ENCODE data around the gene PIR. TPM values are rescaled to one million over a fixed set of nuclear protein-coding genes. Genes with fewer than 3 reads are reported as not detected.
A peak's percentile ranks its signal among the peaks of the same experiment; 100 is the strongest.

PIR gene
- polyA plus RNA-seq, 4 donors, result 3.9 to 13.4 (median 11.3) TPM

DNA sequence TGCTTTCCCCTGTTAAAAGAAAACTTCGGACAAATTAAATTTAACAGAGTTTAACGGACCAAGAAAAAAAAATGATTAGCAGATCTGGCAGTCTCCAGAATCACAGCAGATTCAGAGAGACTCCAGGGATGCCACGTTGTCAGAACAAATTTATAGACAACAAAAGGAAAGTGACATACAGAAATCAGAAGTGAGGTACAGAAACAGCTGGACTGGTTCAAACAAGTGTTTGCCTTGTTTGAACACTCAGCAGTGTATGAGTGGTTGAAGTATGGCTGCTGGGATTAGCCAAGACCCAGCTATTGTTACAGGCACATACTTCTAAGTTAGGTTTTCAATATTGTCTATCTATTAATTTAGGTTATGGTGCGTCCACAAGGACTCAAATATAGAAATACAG lies 19.1 kb downstream of the PIR start:
- Histone ChIP-seq H3K4me1 (ENCODE audit: control insufficient read depth in 3 of 3, insufficient read depth in 2 of 3, low read depth in 1 of 3, low read length in 2 of 3) (no peaks in the 10 kb centered on the region), H3K27ac (ENCODE audit: low read depth in 1 of 3, low read length in 2 of 3) (no peak overlapping the region), H3K4me3 (ENCODE audit: low read depth in 1 of 3, low read length in 3 of 3) (no peak overlapping the region), H3K36me3 (ENCODE audit: control insufficient read depth in 3 of 3, insufficient read depth in 2 of 3, low read depth in 1 of 3, low read length in 3 of 3) (no peaks in the 10 kb centered on the region), H3K27me3 (ENCODE audit: control insufficient read depth in 3 of 3, insufficient read depth in 3 of 3, low read length in 3 of 3) (no peaks in the 10 kb centered on the region), H3K9me3 (ENCODE audit: control insufficient read depth in 2 of 2, insufficient read depth in 1 of 2, low read depth in 1 of 2, low read length in 1 of 2) (no peaks in the 10 kb centered on the region)
- WGBS, 3 donors, result 86 to 93% (median 89%) methylated on average over 4 of the region's 4 CpGs
- no peak for DNase-seq
- FAIRE-seq, result no peak

DNA sequence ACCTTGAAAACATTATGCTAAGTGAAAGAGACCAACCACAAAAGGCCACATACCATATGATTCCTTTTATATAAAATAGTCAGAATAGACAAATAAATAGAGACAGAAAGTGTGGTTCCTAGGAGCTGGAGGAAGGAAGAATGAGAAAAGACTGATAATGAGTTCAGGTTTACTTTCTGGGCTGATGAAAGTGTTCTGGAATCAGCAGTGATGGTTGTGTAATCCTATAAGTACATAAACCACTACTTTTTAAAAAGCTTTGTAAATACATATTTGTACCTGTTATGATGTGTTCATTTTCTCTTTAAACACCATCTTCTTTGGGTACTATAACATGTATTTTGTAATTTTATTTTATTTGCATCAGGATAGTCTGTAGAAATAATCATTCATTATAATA lies 20.6 kb downstream of the PIR start:
- Histone ChIP-seq H3K36me3 (ENCODE audit: control insufficient read depth in 3 of 3, insufficient read depth in 2 of 3, low read depth in 1 of 3, low read length in 3 of 3) (no peaks in the 10 kb centered on the region), H3K27ac (ENCODE audit: low read depth in 1 of 3, low read length in 2 of 3) (no peak overlapping the region), H3K4me3 (ENCODE audit: low read depth in 1 of 3, low read length in 3 of 3) (no peak overlapping the region), H3K4me1 (ENCODE audit: control insufficient read depth in 3 of 3, insufficient read depth in 2 of 3, low read depth in 1 of 3, low read length in 2 of 3) (no peaks in the 10 kb centered on the region), H3K9me3 (ENCODE audit: control insufficient read depth in 2 of 2, insufficient read depth in 1 of 2, low read depth in 1 of 2, low read length in 1 of 2) (no peaks in the 10 kb centered on the region), H3K27me3 (ENCODE audit: control insufficient read depth in 3 of 3, insufficient read depth in 3 of 3, low read length in 3 of 3) (no peaks in the 10 kb centered on the region)
- no peak for DNase-seq
- peak; percentile 55 for FAIRE-seq

DNA sequence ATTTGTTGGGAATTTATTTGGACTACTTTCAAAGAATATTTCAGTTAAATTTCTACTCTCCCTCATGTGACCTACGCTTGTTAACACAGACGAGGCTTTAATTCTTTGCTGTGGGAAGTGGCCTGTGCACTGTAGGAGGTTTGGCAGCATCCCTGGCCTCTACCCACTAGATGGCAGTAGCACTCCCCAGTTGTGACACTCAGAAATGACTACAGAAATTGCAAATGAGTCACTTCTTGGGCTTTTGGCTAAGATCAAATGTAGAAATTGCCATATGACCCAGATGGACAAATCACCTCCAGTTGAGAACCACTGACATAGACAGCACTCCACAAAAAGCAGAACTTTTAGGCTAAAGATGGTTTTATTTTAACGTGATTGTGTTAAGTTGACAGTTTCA lies 22.1 kb downstream of the PIR start:
- no peak for FAIRE-seq
- Histone ChIP-seq H3K27me3 (ENCODE audit: control insufficient read depth in 3 of 3, insufficient read depth in 3 of 3, low read length in 3 of 3) (peaks cover 0 to 3% (median 0%) of the 10 kb centered on the region in 3 donors), H3K9me3 (ENCODE audit: control insufficient read depth in 2 of 2, insufficient read depth in 1 of 2, low read depth in 1 of 2, low read length in 1 of 2) (no peaks in the 10 kb centered on the region), H3K27ac (ENCODE audit: low read depth in 1 of 3, low read length in 2 of 3) (no peak overlapping the region), H3K4me3 (ENCODE audit: low read depth in 1 of 3, low read length in 3 of 3) (no peak overlapping the region), H3K4me1 (ENCODE audit: control insufficient read depth in 3 of 3, insufficient read depth in 2 of 3, low read depth in 1 of 3, low read length in 2 of 3) (no peaks in the 10 kb centered on the region), H3K36me3 (ENCODE audit: control insufficient read depth in 3 of 3, insufficient read depth in 2 of 3, low read depth in 1 of 3, low read length in 3 of 3) (no peaks in the 10 kb centered on the region)
- WGBS, 3 donors, result 20 to 28% (median 28%) methylated on average over 3 of the region's 3 CpGs
- peak; percentile 59 to 62 for DNase-seq

DNA sequence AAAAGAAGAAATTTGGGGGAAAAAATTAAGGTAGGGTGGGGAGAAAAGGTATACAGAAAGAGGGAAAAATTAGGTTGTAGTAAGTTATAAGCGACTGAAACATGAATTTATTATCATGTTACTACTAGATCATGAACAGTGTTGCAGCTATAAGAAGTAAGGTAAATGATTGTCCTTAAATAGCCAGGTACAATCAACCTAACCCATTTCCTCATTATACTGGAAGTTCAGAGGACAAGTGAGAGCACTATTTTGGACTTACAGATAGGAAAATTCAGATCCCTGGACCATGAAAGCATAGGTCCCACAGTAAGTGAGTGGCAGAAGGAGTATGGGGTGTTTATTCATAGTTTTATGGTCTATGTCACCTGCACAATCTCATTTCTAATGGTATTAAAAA lies 23.5 kb downstream of the PIR start:
- Histone ChIP-seq H3K36me3 (ENCODE audit: control insufficient read depth in 3 of 3, insufficient read depth in 2 of 3, low read depth in 1 of 3, low read length in 3 of 3) (no peaks in the 10 kb centered on the region), H3K4me3 (ENCODE audit: low read depth in 1 of 3, low read length in 3 of 3) (no peak overlapping the region), H3K27me3 (ENCODE audit: control insufficient read depth in 3 of 3, insufficient read depth in 3 of 3, low read length in 3 of 3) (peaks cover 0 to 3% (median 0%) of the 10 kb centered on the region in 3 donors), H3K27ac (ENCODE audit: low read depth in 1 of 3, low read length in 2 of 3) (no peak overlapping the region), H3K9me3 (ENCODE audit: control insufficient read depth in 2 of 2, insufficient read depth in 1 of 2, low read depth in 1 of 2, low read length in 1 of 2) (no peaks in the 10 kb centered on the region), H3K4me1 (ENCODE audit: control insufficient read depth in 3 of 3, insufficient read depth in 2 of 3, low read depth in 1 of 3, low read length in 2 of 3) (no peaks in the 10 kb centered on the region)
- peak in 1 of 2 donors; percentile 8 for DNase-seq
- no peak for FAIRE-seq
- WGBS, 3 donors, result 48 to 79% (median 70%) methylated on average over 1 of the region's 1 CpG

DNA sequence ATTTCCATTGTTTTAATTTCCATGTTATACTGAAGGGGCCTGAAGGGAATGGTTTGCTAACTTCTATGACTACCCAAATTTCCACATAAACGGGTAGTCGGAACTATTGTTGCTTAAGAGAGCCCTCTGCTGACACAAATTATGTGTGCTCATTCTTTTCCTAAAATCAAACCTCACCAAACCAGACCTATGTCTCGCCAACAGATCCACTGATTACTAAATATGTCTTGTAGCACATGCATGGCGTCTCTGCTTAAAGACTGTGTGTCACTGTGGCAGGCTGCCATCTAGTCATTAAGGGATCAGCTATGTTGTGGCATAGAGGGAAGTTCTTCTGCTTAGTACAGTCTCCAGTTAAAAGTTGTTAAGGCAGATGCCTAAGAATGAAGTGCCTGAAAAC lies 25.1 kb downstream of the PIR start:
- Histone ChIP-seq H3K4me1 (ENCODE audit: control insufficient read depth in 3 of 3, insufficient read depth in 2 of 3, low read depth in 1 of 3, low read length in 2 of 3) (no peaks in the 10 kb centered on the region), H3K4me3 (ENCODE audit: low read depth in 1 of 3, low read length in 3 of 3) (no peak overlapping the region), H3K27ac (ENCODE audit: low read depth in 1 of 3, low read length in 2 of 3) (no peak overlapping the region), H3K27me3 (ENCODE audit: control insufficient read depth in 3 of 3, insufficient read depth in 3 of 3, low read length in 3 of 3) (peaks cover 0 to 3% (median 0%) of the 10 kb centered on the region in 3 donors), H3K9me3 (ENCODE audit: control insufficient read depth in 2 of 2, insufficient read depth in 1 of 2, low read depth in 1 of 2, low read length in 1 of 2) (no peaks in the 10 kb centered on the region), H3K36me3 (ENCODE audit: control insufficient read depth in 3 of 3, insufficient read depth in 2 of 3, low read depth in 1 of 3, low read length in 3 of 3) (no peaks in the 10 kb centered on the region)
- 6 to 13% (median 9%) methylated on average over 4 of the region's 4 CpGs for WGBS, 3 donors
- FAIRE-seq (no peak), DNase-seq (peak; percentile 3 to 9)

DNA sequence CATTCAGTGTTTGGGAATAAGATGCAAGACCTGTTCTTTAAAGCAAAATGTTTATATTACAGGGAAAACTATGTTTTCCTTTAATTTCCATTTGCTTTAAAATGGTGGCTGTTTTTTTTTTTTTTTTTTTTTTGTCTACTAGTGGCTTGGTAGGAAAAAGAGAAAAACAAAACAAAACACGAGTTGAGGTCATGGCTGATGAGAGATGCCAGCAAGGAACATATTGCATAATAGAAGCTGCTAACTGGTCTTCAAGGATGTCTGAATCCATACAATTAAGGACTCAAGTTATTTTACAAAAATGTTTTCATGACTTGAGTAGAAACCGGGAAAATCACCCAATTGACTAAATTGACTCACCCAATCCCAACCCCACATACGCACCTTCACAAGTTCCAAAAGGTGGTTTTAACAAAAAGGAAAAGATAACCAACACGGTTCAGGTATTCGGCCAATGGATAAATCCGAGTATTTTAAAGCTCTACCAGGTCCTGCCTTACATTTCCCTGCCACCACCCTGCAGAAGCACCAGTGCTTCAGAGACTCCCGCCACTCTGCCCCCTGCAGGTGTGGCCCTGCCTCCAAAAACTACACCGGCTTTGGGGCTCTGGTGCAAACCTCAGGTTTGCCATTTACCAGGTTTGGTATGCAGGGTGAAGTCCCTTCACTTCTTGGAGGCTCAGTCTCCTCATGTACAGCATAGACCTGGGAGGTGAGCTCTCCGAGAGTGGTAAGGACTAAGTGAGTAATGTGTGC lies 27.1 kb downstream of the PIR start:
- H3K36me3 ChIP-seq (ENCODE audit: control insufficient read depth in 3 of 3, insufficient read depth in 2 of 3, low read depth in 1 of 3, low read length in 3 of 3), result no peaks in the 10 kb centered on the region
- no peaks in the 10 kb centered on the region for H3K4me1 ChIP-seq (ENCODE audit: control insufficient read depth in 3 of 3, insufficient read depth in 2 of 3, low read depth in 1 of 3, low read length in 2 of 3)
- WGBS, 3 donors, result 71 to 87% (median 85%) methylated on average over 9 of the region's 9 CpGs
- DNase-seq (no peak), FAIRE-seq (no peak)
- H3K9me3 ChIP-seq (ENCODE audit: control insufficient read depth in 2 of 2, insufficient read depth in 1 of 2, low read depth in 1 of 2, low read length in 1 of 2), result no peaks in the 10 kb centered on the region
- H3K27ac ChIP-seq (ENCODE audit: low read depth in 1 of 3, low read length in 2 of 3), result no peak overlapping the region
- H3K27me3 ChIP-seq (ENCODE audit: control insufficient read depth in 3 of 3, insufficient read depth in 3 of 3, low read length in 3 of 3), result peaks cover 0 to 3% (median 0%) of the 10 kb centered on the region in 3 donors
- H3K4me3 ChIP-seq (ENCODE audit: low read depth in 1 of 3, low read length in 3 of 3), result no peak overlapping the region

DNA sequence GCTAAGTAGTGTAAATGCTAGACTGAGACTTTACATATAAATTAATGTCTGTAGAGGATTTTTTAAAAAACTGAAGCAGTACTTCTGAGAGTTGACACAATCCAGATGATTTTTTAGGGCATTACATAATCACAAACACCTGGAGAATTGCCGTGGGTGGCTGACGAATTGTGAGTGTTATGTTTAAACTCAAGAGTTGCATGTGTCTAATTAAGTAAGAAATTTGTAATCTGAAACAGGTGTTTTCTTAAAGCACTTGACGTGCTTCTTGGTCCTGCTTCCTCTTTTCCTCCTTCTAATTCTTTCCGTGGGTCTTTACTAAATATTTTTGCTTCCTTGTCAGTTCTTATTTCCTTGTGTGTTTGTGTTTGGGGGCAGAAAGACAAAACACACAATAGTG lies 27.8 kb downstream of the PIR start:
- FAIRE-seq (no peak), DNase-seq (no peak)
- Histone ChIP-seq H3K9me3 (ENCODE audit: control insufficient read depth in 2 of 2, insufficient read depth in 1 of 2, low read depth in 1 of 2, low read length in 1 of 2) (no peaks in the 10 kb centered on the region), H3K36me3 (ENCODE audit: control insufficient read depth in 3 of 3, insufficient read depth in 2 of 3, low read depth in 1 of 3, low read length in 3 of 3) (no peaks in the 10 kb centered on the region), H3K27ac (ENCODE audit: low read depth in 1 of 3, low read length in 2 of 3) (no peak overlapping the region), H3K27me3 (ENCODE audit: control insufficient read depth in 3 of 3, insufficient read depth in 3 of 3, low read length in 3 of 3) (peaks cover 0 to 3% (median 0%) of the 10 kb centered on the region in 3 donors), H3K4me3 (ENCODE audit: low read depth in 1 of 3, low read length in 3 of 3) (no peak overlapping the region), H3K4me1 (ENCODE audit: control insufficient read depth in 3 of 3, insufficient read depth in 2 of 3, low read depth in 1 of 3, low read length in 2 of 3) (no peaks in the 10 kb centered on the region)
- WGBS, 3 donors, result 26 to 40% (median 27%) methylated on average over 4 of the region's 4 CpGs

DNA sequence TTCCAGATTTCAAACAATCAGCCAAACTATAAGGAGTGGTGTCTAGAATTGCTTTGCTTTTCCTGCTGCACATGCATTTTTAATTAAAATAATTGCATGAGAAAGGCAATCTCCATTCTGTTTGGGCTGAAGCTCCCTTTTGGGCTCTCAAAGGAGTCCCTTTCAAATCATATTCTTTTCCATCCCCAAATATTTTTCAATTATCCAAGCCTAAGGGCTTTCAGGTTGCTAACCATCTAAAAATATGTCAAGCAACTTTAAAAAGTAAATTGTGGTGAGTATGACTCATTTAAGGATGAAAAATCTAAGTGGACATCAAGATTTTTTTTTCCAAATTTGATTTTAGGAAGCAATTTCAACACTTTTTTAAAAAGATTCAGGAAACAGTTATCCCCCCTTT lies 28.4 kb downstream of the PIR start:
- Histone ChIP-seq H3K27me3 (ENCODE audit: control insufficient read depth in 3 of 3, insufficient read depth in 3 of 3, low read length in 3 of 3) (peaks cover 0 to 3% (median 0%) of the 10 kb centered on the region in 3 donors), H3K27ac (ENCODE audit: low read depth in 1 of 3, low read length in 2 of 3) (no peak overlapping the region), H3K4me3 (ENCODE audit: low read depth in 1 of 3, low read length in 3 of 3) (no peak overlapping the region), H3K9me3 (ENCODE audit: control insufficient read depth in 2 of 2, insufficient read depth in 1 of 2, low read depth in 1 of 2, low read length in 1 of 2) (no peaks in the 10 kb centered on the region), H3K36me3 (ENCODE audit: control insufficient read depth in 3 of 3, insufficient read depth in 2 of 3, low read depth in 1 of 3, low read length in 3 of 3) (no peaks in the 10 kb centered on the region), H3K4me1 (ENCODE audit: control insufficient read depth in 3 of 3, insufficient read depth in 2 of 3, low read depth in 1 of 3, low read length in 2 of 3) (no peaks in the 10 kb centered on the region)
- FAIRE-seq, result no peak
- DNase-seq, result no peak

DNA sequence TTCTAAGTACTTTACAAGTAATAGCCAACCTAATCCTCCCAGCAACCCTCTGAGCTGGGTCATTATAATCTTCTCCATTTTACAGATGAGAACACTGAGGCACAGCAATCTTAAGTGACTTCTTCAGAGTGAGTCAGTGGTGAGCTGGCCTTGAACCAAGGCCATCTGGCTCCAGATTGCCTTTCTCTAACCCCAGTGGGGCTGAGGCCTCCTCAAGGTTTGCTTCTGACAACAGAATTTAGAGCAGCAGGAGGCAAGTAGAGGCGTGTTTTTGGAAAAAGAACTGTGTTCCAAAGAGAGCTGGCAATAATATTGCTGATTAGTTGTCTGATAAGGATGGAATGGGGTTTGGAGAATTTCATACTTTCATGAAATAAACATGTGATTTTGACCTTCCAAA lies 41.2 kb downstream of the PIR start:
- H3K9me3 ChIP-seq (ENCODE audit: control insufficient read depth in 2 of 2, insufficient read depth in 1 of 2, low read depth in 1 of 2, low read length in 1 of 2), result no peaks in the 10 kb centered on the region
- no peak overlapping the region for H3K27ac ChIP-seq (ENCODE audit: low read depth in 1 of 3, low read length in 2 of 3)
- H3K27me3 ChIP-seq (ENCODE audit: control insufficient read depth in 3 of 3, insufficient read depth in 3 of 3, low read length in 3 of 3), result no peaks in the 10 kb centered on the region
- H3K36me3 ChIP-seq (ENCODE audit: control insufficient read depth in 3 of 3, insufficient read depth in 2 of 3, low read depth in 1 of 3, low read length in 3 of 3), result no peaks in the 10 kb centered on the region
- 83 to 92% (median 87%) methylated on average over 1 of the region's 1 CpG for WGBS, 3 donors
- DNase-seq (no peak), FAIRE-seq (no peak)
- H3K4me1 ChIP-seq (ENCODE audit: control insufficient read depth in 3 of 3, insufficient read depth in 2 of 3, low read depth in 1 of 3, low read length in 2 of 3), result no peaks in the 10 kb centered on the region
- no peak overlapping the region for H3K4me3 ChIP-seq (ENCODE audit: low read depth in 1 of 3, low read length in 3 of 3)
